HepG2 (cell line): ENCODE data around the gene GATC. TPM values are rescaled to one million over a fixed set of nuclear protein-coding genes. Genes with fewer than 3 reads are reported as not detected.

ENCODE experiments used
- ATRX ChIP-seq: sonication (generic); formaldehyde crosslinking; IDR thresholded peaks from 2 replicates; pipeline ENCODE4 v1.4.0; 2020; ENCODE audit warnings: missing genetic modification reagents, borderline replicate concordance
- CREB1 ChIP-seq, 2 experiments: fragments of 450-650 bp in 1 of 2; IDR thresholded peaks; 2 replicates each; pipeline ENCODE4 v1.6.1; 2016 to 2017; ENCODE audit warnings: control low read depth in 1 of 2, mild to moderate bottlenecking in 1 of 2, missing compliant biosample characterization in 1 of 2, missing genetic modification characterization in 1 of 2
- EZH2 ChIP-seq: conservative IDR thresholded peaks from 2 replicates; pipeline ENCODE4 v1.6.1; 2012; ENCODE audit warnings: mild to moderate bottlenecking, low read depth, low read length, moderate library complexity
- FOXC1 ChIP-seq: sonication (generic); formaldehyde crosslinking; IDR thresholded peaks from 2 replicates; pipeline ENCODE4 v1.8.0; 2022; ENCODE audit warnings: mild to moderate bottlenecking, missing genetic modification reagents, borderline replicate concordance
- GTF2F1 ChIP-seq: fragments of 150-350 bp; IDR thresholded peaks from 2 replicates; pipeline ENCODE4 v1.6.1; 2014; ENCODE audit warnings: low read length
- HMG20A ChIP-seq: IDR thresholded peaks from 2 replicates; pipeline ENCODE4 v1.6.1; 2016; ENCODE audit warnings: borderline replicate concordance
- KDM1A ChIP-seq: IDR thresholded peaks from 2 replicates; pipeline ENCODE4 v1.6.1; 2016; ENCODE audit warnings: missing compliant biosample characterization
- MTF2 ChIP-seq: sonication (generic); formaldehyde crosslinking; IDR thresholded peaks from 2 replicates; pipeline ENCODE4 v1.5.0; 2020; ENCODE audit warnings: missing genetic modification reagents, borderline replicate concordance
- NBN ChIP-seq: fragments of 450-650 bp; conservative IDR thresholded peaks from 2 replicates; pipeline ENCODE4 v1.6.1; 2017
- NCOA5 ChIP-seq: sonication (generic); formaldehyde crosslinking; IDR thresholded peaks from 2 replicates; pipeline ENCODE4 v1.4.0; 2020; ENCODE audit warnings: missing genetic modification reagents
- NFATC3 ChIP-seq: sonication (generic); formaldehyde crosslinking; IDR thresholded peaks from 2 replicates; pipeline ENCODE4 v1.5.1; 2020; ENCODE audit warnings: mild to moderate bottlenecking, missing genetic modification reagents
- NFE2 ChIP-seq: sonication (generic); formaldehyde crosslinking; IDR thresholded peaks from 2 replicates; pipeline ENCODE4 v1.4.0; 2020; ENCODE audit warnings: missing genetic modification reagents
- NFKBIZ ChIP-seq: IDR thresholded peaks from 2 replicates; pipeline ENCODE4 v1.6.1; 2018; ENCODE audit warnings: missing genetic modification reagents, missing compliant biosample characterization
- RFXANK ChIP-seq: IDR thresholded peaks from 2 replicates; pipeline ENCODE4 v1.6.1; 2016
- SAFB2 ChIP-seq: sonication (generic); formaldehyde crosslinking; IDR thresholded peaks from 2 replicates; pipeline ENCODE4 v1.5.1; 2020; ENCODE audit warnings: missing genetic modification reagents, low read depth, mild to moderate bottlenecking, borderline replicate concordance
- SETDB1 ChIP-seq: sonication (generic); formaldehyde crosslinking; IDR thresholded peaks from 2 replicates; pipeline ENCODE4 v1.5.1; 2020; ENCODE audit warnings: missing genetic modification reagents, mild to moderate bottlenecking, borderline replicate concordance
- SRSF9 ChIP-seq: fragments of 200-400 bp; formaldehyde crosslinking; IDR thresholded peaks from 2 replicates; pipeline ENCODE4 v1.6.1; 2018; ENCODE audit warnings: borderline replicate concordance, mild to moderate bottlenecking, low read depth, low read length; ENCODE audit not compliant: insufficient read depth, poor library complexity, severe bottlenecking
- TMF1 ChIP-seq: sonication (generic); formaldehyde crosslinking; IDR thresholded peaks from 2 replicates; pipeline ENCODE4 v1.8.1; 2022; ENCODE audit warnings: low read depth, missing genetic modification reagents
- XRCC5 ChIP-seq: fragments of 200-400 bp; formaldehyde crosslinking; optimal IDR thresholded peaks from 2 replicates; pipeline ENCODE3; 2017; ENCODE audit warnings: mild to moderate bottlenecking, low read length
- ZNF451 ChIP-seq: sonication (generic); formaldehyde crosslinking; IDR thresholded peaks from 2 replicates; pipeline ENCODE4 v1.5.0; 2020; ENCODE audit warnings: mild to moderate bottlenecking, missing genetic modification reagents
- ZNF496 ChIP-seq: sonication (generic); formaldehyde crosslinking; IDR thresholded peaks from 2 replicates; pipeline ENCODE4 v1.8.1; 2023; ENCODE audit warnings: mild to moderate bottlenecking, moderate library complexity, missing genetic modification reagents; ENCODE audit not compliant: insufficient replicate concordance
- ZNF556 ChIP-seq: sonication (generic); formaldehyde crosslinking; IDR thresholded peaks from 2 replicates; pipeline ENCODE4 v1.4.0; 2020; ENCODE audit warnings: mild to moderate bottlenecking, missing genetic modification reagents, borderline replicate concordance
- ZNF572 ChIP-seq: sonication (generic); formaldehyde crosslinking; IDR thresholded peaks from 2 replicates; pipeline ENCODE4 v1.5.1; 2020; ENCODE audit warnings: mild to moderate bottlenecking, missing genetic modification reagents
- ZNF660 ChIP-seq: sonication (generic); formaldehyde crosslinking; IDR thresholded peaks from 2 replicates; pipeline ENCODE4 v1.5.1; 2020; ENCODE audit warnings: mild to moderate bottlenecking, low read depth, missing genetic modification reagents, borderline replicate concordance
- ZNF768 ChIP-seq: sonication (generic); formaldehyde crosslinking; IDR thresholded peaks from 2 replicates; pipeline ENCODE4 v1.4.0; 2020; ENCODE audit warnings: missing genetic modification reagents
- ZSCAN30 ChIP-seq: sonication (generic); formaldehyde crosslinking; IDR thresholded peaks from 2 replicates; pipeline ENCODE4 v1.5.0; 2020; ENCODE audit warnings: mild to moderate bottlenecking, missing genetic modification reagents
- polyA plus RNA-seq, 8 experiments: library from polyadenylated mRNA; depleted of rRNA in 3 of 8; stranded (reverse) in 7 of 8; unstranded in 1 of 8; fragments of >200 nt; fragmentation: Illumina TruSeq in 4 of 8; extraction: Trizol in 4 of 8; gene quantifications; 2 replicates each; pipeline versions ENCODE4 v1.2.1 to v1.2.3, GENCODE V29; 2011 to 2016; ENCODE audit warnings: low read depth in 4 of 8, missing spikeins in 1 of 8, mixed read lengths in 1 of 8; ENCODE audit not compliant: insufficient read depth in 1 of 8
- total RNA-seq, 5 experiments: library from RNA; depleted of rRNA; stranded (reverse); fragments of >200 nt; fragmentation: Illumina TruSeq; extraction: Trizol; gene quantifications; 2 replicates each; pipeline ENCODE4 v1.2.3, GENCODE V29; 2016; ENCODE audit warnings: low read depth in 1 of 5
- TF ChIP-seq, protein P1 (sequence below): IDR thresholded peaks from 2 replicates; pipeline ENCODE4 v1.6.1; 2016; ENCODE audit warnings: missing compliant biosample characterization, missing genetic modification reagents, borderline replicate concordance
- TF ChIP-seq, protein P2 (sequence below): sonication (generic); formaldehyde crosslinking; IDR thresholded peaks from 2 replicates; pipeline ENCODE4 v1.4.0; 2020; ENCODE audit warnings: missing genetic modification reagents
- TF ChIP-seq, protein P3 (sequence below): sonication (generic); formaldehyde crosslinking; IDR thresholded peaks from 2 replicates; pipeline ENCODE4 v1.5.1; 2020; ENCODE audit warnings: missing genetic modification reagents, mild to moderate bottlenecking, borderline replicate concordance

The GATC gene
- total and polyA plus RNA-seq, 2 of the 13 experiments (the other 11 are each of a cell fraction or from before 2014, with no cell fraction given): 17.7 to 29.7 TPM

DNA sequence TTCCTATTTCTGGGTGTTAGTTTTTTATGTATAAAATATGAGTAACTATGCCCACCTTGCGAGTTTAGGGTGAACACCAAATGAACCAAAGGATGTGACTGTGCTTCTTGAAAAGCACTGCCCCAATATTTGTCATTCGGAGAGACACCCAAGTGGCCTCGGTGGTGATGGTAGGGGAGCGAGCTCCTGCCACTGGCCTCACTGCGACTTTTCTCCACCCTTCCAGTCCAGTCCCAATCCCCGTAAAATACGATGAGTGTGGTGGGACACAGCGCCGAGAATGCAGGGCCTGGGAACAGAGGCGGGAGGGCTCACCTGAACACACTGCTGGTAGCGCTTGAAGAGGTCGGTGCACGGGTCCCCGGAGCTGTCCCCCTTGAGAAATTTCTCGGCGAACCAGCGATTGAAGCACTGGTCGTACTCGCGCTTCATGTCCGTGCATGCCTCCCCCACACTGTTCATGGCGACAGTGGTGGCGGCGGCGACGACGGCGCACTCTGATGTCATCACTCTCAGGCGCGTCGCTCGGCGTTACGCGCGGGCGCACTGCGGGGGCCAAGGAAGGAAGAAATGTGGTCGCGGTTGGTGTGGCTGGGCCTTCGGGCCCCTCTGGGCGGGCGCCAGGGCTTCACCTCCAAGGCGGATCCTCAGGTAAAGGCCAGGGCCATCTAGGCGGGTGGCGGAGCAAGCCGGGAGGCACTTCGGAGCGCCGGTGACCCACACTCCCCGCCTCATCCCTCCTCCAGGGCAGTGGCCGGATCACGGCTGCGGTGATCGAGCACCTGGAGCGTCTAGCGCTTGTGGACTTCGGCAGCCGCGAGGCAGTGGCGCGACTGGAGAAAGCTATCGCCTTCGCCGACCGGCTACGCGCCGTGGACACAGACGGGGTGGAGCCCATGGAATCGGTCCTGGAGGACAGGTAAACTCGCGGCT lies at the start of gene GATC, which contains the start of gene TRIAP1 (continued):
- TF ChIP-seq, protein P1, sequence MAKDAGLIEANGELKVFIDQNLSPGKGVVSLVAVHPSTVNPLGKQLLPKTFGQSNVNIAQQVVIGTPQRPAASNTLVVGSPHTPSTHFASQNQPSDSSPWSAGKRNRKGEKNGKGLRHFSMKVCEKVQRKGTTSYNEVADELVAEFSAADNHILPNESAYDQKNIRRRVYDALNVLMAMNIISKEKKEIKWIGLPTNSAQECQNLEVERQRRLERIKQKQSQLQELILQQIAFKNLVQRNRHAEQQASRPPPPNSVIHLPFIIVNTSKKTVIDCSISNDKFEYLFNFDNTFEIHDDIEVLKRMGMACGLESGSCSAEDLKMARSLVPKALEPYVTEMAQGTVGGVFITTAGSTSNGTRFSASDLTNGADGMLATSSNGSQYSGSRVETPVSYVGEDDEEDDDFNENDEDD (CRISPR knock-in tag): peak; percentile 81
- TF ChIP-seq KDM1A: 0 out of 2 replicates have a peak, but pooled peaks have one; percentile 17
- TF ChIP-seq, protein P2, sequence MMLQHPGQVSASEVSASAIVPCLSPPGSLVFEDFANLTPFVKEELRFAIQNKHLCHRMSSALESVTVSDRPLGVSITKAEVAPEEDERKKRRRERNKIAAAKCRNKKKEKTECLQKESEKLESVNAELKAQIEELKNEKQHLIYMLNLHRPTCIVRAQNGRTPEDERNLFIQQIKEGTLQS (CRISPR knock-in tag): peak; percentile 81
- TF ChIP-seq SETDB1 (CRISPR knock-in tag): no peak
- TF ChIP-seq CREB1 (IDR thresholded peaks at IDR 0.05): peak; percentile 99
- peak; percentile 100 for TF ChIP-seq CREB1 (CRISPR knock-in tag; IDR thresholded peaks at IDR 0.05)
- peak; percentile 93 for TF ChIP-seq ZNF556 (CRISPR knock-in tag)
- TF ChIP-seq XRCC5: peak; percentile 76
- TF ChIP-seq ZNF768 (CRISPR knock-in tag): peak; percentile 82
- TF ChIP-seq MTF2 (CRISPR knock-in tag): no peak
- TF ChIP-seq NFKBIZ: peak; percentile 62
- TF ChIP-seq SRSF9: no peak
- TF ChIP-seq ATRX (CRISPR knock-in tag): no peak
- no peak for TF ChIP-seq EZH2
- no peak for TF ChIP-seq ZNF660
- no peak for TF ChIP-seq ZNF496
- TF ChIP-seq NFE2 (CRISPR knock-in tag): no peak
- TF ChIP-seq RFXANK (CRISPR knock-in tag): peak; percentile 80; the same call in 1 of the 2 replicates
- no peak for TF ChIP-seq NCOA5 (CRISPR knock-in tag)
- TF ChIP-seq ZNF451: peak; percentile 65; the same call in 1 of the 2 replicates
- TF ChIP-seq FOXC1 (CRISPR knock-in tag): peak; percentile 91
- TF ChIP-seq, protein P3, sequence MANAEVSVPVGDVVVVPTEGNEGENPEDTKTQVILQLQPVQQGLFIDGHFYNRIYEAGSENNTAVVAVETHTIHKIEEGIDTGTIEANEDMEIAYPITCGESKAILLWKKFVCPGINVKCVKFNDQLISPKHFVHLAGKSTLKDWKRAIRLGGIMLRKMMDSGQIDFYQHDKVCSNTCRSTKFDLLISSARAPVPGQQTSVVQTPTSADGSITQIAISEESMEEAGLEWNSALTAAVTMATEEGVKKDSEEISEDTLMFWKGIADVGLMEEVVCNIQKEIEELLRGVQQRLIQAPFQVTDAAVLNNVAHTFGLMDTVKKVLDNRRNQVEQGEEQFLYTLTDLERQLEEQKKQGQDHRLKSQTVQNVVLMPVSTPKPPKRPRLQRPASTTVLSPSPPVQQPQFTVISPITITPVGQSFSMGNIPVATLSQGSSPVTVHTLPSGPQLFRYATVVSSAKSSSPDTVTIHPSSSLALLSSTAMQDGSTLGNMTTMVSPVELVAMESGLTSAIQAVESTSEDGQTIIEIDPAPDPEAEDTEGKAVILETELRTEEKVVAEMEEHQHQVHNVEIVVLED (CRISPR knock-in tag): peak; percentile 97
- no peak for TF ChIP-seq NFATC3 (CRISPR knock-in tag)
- no peak for TF ChIP-seq GTF2F1
- TF ChIP-seq ZSCAN30 (CRISPR knock-in tag): no peak; the same call in 1 of the 2 replicates
- peak; percentile 60; the same call in 1 of the 2 replicates for TF ChIP-seq TMF1
- TF ChIP-seq SAFB2: no peak; the same call in 1 of the 2 replicates
- peak; percentile 39; the same call in 1 of the 2 replicates for TF ChIP-seq HMG20A (CRISPR knock-in tag)
- no peak for TF ChIP-seq ZNF572 (CRISPR knock-in tag)
- TF ChIP-seq NBN: no peak
